IMR-90 (cell line): ENCODE data around the gene CHD3. TPM values are rescaled to one million over a fixed set of nuclear protein-coding genes. Genes with fewer than 3 reads are reported as not detected.
A peak's percentile ranks its signal among the peaks of the same experiment; 100 is the strongest.

Source experiments
- ATAC-seq: fragments of 200-7000 bp; cut with Tn5 transposase; 2 replicates; pipeline ENCODE4 v1.9.1; 2020; ENCODE audit warnings: low read depth, mild to moderate bottlenecking, moderate library complexity
- BruUV-seq: library from RNA; stranded (reverse); fragments of 400-500 nt; replicated peaks from 2 replicates; lab custom pipeline; 2021; lab: Mats Ljungman, UMichigan
- CTCF ChIA-PET: fragments of 300-600 bp; formaldehyde crosslinking; extraction: SDS; loops from one replicate; lab custom pipeline; 2021; ENCODE audit warnings: antibody characterized with exemption; lab: Yijun Ruan, JAX
- POLR2A ChIA-PET: fragments of 300-600 bp; sonication (Branson Sonifier 250); formaldehyde crosslinking; loops from one replicate; lab custom pipeline; 2022; ENCODE audit warnings: antibody characterized with exemption; ENCODE audit not compliant: unreplicated experiment; lab: Charles Lee
- DNase-seq: peaks from one replicate; pipeline ENCODE4 v3.0.0; 2013
- H2AFZ ChIP-seq: replicated peaks from 2 replicates; pipeline ENCODE3; 2013; ENCODE audit warnings: low read length, mild to moderate bottlenecking; ENCODE audit not compliant: poor library complexity
- H2AK5ac ChIP-seq: 2 replicates; pipeline ENCODE4 v1.6.1; 2013; ENCODE audit warnings: low read depth, low read length, inconsistent platforms
- H2AK9ac ChIP-seq: replicated peaks from 2 replicates; pipeline ENCODE3; 2013; ENCODE audit warnings: mild to moderate bottlenecking, low read depth, low read length, moderate library complexity; ENCODE audit not compliant: poor library complexity
- H2BK120ac ChIP-seq: 2 replicates; pipeline ENCODE4 v1.6.1; 2013; ENCODE audit warnings: low read depth, low read length, inconsistent platforms
- H2BK15ac ChIP-seq: 3 replicates; pipeline ENCODE4 v1.6.1; 2013; ENCODE audit warnings: low read depth, low read length, inconsistent platforms
- H2BK20ac ChIP-seq: 2 replicates; pipeline ENCODE4 v1.6.1; 2013; ENCODE audit warnings: low read depth, mild to moderate bottlenecking, inconsistent platforms, low read length, moderate library complexity
- H2BK5ac ChIP-seq: 2 replicates; pipeline ENCODE4 v1.6.1; 2013; ENCODE audit warnings: mild to moderate bottlenecking, low read depth, low read length, inconsistent platforms; ENCODE audit not compliant: poor library complexity, severe bottlenecking
- H3K14ac ChIP-seq: replicated peaks from 2 replicates; pipeline ENCODE4 v1.6.1; 2013; ENCODE audit warnings: low read depth, low read length, inconsistent platforms
- H3K18ac ChIP-seq: 2 replicates; pipeline ENCODE4 v1.6.1; 2013; ENCODE audit warnings: low read depth, low read length, control low read depth
- H3K23ac ChIP-seq: 2 replicates; pipeline ENCODE4 v1.6.1; 2013; ENCODE audit warnings: low read depth, low read length, inconsistent platforms
- H3K27ac ChIP-seq: 2 replicates; pipeline ENCODE4 v1.5.1; 2013; ENCODE audit warnings: mild to moderate bottlenecking, control low read depth, low read length; ENCODE audit not compliant: insufficient read depth
- H3K27me3 ChIP-seq: 2 replicates; pipeline ENCODE4 v1.6.1; 2013; ENCODE audit warnings: low read length; ENCODE audit not compliant: control insufficient read depth, insufficient read depth
- H3K36me3 ChIP-seq: 2 replicates; pipeline ENCODE4 v1.6.1; 2013; ENCODE audit warnings: low read length, mixed read lengths; ENCODE audit not compliant: control insufficient read depth, insufficient read depth
- H3K4ac ChIP-seq: 2 replicates; pipeline ENCODE4 v1.6.1; 2013; ENCODE audit warnings: low read depth, low read length, inconsistent platforms
- H3K4me1 ChIP-seq: 2 replicates; pipeline ENCODE4 v1.6.1; 2013; ENCODE audit warnings: low read length, mixed read lengths; ENCODE audit not compliant: control insufficient read depth, insufficient read depth
- H3K4me2 ChIP-seq: 2 replicates; pipeline ENCODE4 v1.6.1; 2013; ENCODE audit warnings: low read depth, mild to moderate bottlenecking, control low read depth, low read length, moderate library complexity
- H3K4me3 ChIP-seq: 2 replicates; pipeline ENCODE4 v1.5.1; 2013; ENCODE audit warnings: low read depth, mild to moderate bottlenecking, control low read depth, low read length, moderate library complexity; ENCODE audit not compliant: insufficient read depth
- H3K56ac ChIP-seq: 2 replicates; pipeline ENCODE4 v1.6.1; 2013; ENCODE audit warnings: low read length, inconsistent platforms; ENCODE audit not compliant: insufficient read depth; ENCODE audit errors: extremely low read depth
- H3K79me1 ChIP-seq, 2 experiments: 2 replicates each; pipeline ENCODE4 v1.6.1; 2013; ENCODE audit warnings: low read length in 2 of 2, inconsistent platforms in 1 of 2, low read depth in 1 of 2
- H3K9ac ChIP-seq: 2 replicates; pipeline ENCODE4 v1.6.1; 2013; ENCODE audit warnings: low read depth, low read length, control low read depth
- H3K9me1 ChIP-seq: 2 replicates; pipeline ENCODE4 v1.6.1; 2013; ENCODE audit warnings: low read length, inconsistent platforms; ENCODE audit not compliant: insufficient read depth
- H3K9me3 ChIP-seq: 2 replicates; pipeline ENCODE4 v1.6.1; 2013; ENCODE audit warnings: low read length; ENCODE audit not compliant: control insufficient read depth, insufficient read depth
- H4K20me1 ChIP-seq: 2 replicates; pipeline ENCODE4 v1.6.1; 2013; ENCODE audit warnings: low read length, inconsistent platforms; ENCODE audit not compliant: insufficient read depth
- H4K5ac ChIP-seq: 2 replicates; pipeline ENCODE4 v1.6.1; 2013; ENCODE audit warnings: mild to moderate bottlenecking, low read depth, low read length, control low read depth
- H4K8ac ChIP-seq, 2 experiments: 2 replicates each; pipeline ENCODE4 v1.6.1; 2013; ENCODE audit warnings: low read depth in 2 of 2, low read length in 2 of 2, control low read depth in 1 of 2, inconsistent platforms in 1 of 2
- H4K91ac ChIP-seq: 2 replicates; pipeline ENCODE4 v1.6.1; 2013; ENCODE audit warnings: low read depth, low read length, inconsistent platforms; ENCODE audit not compliant: insufficient read depth
- BHLHE40 ChIP-seq: fragments of 150-350 bp; IDR thresholded peaks from 2 replicates; pipeline ENCODE4 v1.6.1; 2016; ENCODE audit warnings: mild to moderate bottlenecking, low read depth, low read length
- CHD1 ChIP-seq: IDR thresholded peaks from 2 replicates; pipeline ENCODE4 v1.6.1; 2012; ENCODE audit warnings: low read depth, low read length, improper control_type of control experiment
- CTCF ChIP-seq: conservative IDR thresholded peaks from 2 replicates; pipeline ENCODE4 v1.5.1; 2012; ENCODE audit warnings: mild to moderate bottlenecking, low read depth, low read length, improper control_type of control experiment
- FOS ChIP-seq: fragments of 150-350 bp; IDR thresholded peaks from 2 replicates; pipeline ENCODE4 v1.6.1; 2016; ENCODE audit warnings: low read depth, low read length
- MAZ ChIP-seq: IDR thresholded peaks from 2 replicates; pipeline ENCODE4 v1.6.1; 2012; ENCODE audit warnings: low read depth, mild to moderate bottlenecking, low read length, improper control_type of control experiment, moderate library complexity, borderline replicate concordance
- MXI1 ChIP-seq: IDR thresholded peaks from 2 replicates; pipeline ENCODE4 v1.6.1; 2012; ENCODE audit warnings: low read depth, mild to moderate bottlenecking, low read length, moderate library complexity, borderline replicate concordance
- POLR2A ChIP-seq: IDR thresholded peaks from 2 replicates; pipeline ENCODE4 v1.6.1; 2012; ENCODE audit warnings: mild to moderate bottlenecking, low read depth, low read length
- RFX5 ChIP-seq: IDR thresholded peaks from 2 replicates; pipeline ENCODE4 v1.8.0; 2012; ENCODE audit warnings: low read depth, mild to moderate bottlenecking, low read length, moderate library complexity
- USF2 ChIP-seq: fragments of 150-350 bp; IDR thresholded peaks from 2 replicates; pipeline ENCODE4 v1.6.1; 2017; ENCODE audit warnings: mild to moderate bottlenecking, antibody characterized with exemption, low read length, low read depth
- WGBS, 2 experiments: methylation state at CpG; one replicate each; pipeline versions ENCODE4 v1.1.5 to v1.1.7; 2013; ENCODE audit warnings: missing lambda C conversion rate in 2 of 2; ENCODE audit not compliant: insufficient read length in 1 of 2; ENCODE audit errors: extremely low coverage in 2 of 2; 5-methylcytosine and 5-hydroxymethylcytosine counted together
- dilution Hi-C: fragments of 300-500 bp; cut with HindIII; formaldehyde crosslinking; loops from one replicate; pipeline ENCODE4 v1.14.3; 2018; ENCODE audit warnings: low sequenced_read_pairs; ENCODE audit not compliant: unreplicated experiment
- in situ Hi-C: fragments of 300-500 bp; cut with MboI; formaldehyde crosslinking; loops from 3 replicates; pipeline ENCODE4 v1.14.3; 2019; ENCODE audit warnings: low sequenced_read_pairs, inconsistent platforms, mixed read lengths
- intact Hi-C: fragments of 100-400 bp; cut with micrococcal nuclease; formaldehyde crosslinking; loops from 2 replicates; pipeline ENCODE4 v1.10.0; 2022
- polyA plus RNA-seq, 3 experiments: library from polyadenylated mRNA; depleted of rRNA; stranded (reverse); fragments of >200 nt; gene quantifications; 2 replicates each; pipeline ENCODE4 v1.2.3, GENCODE V29; 2012; ENCODE audit warnings: low replicate concordance in 1 of 3
- total RNA-seq: library from RNA; depleted of rRNA; stranded (reverse); fragments of >200 nt; gene quantifications from 2 replicates; pipeline ENCODE4 v1.2.3, GENCODE V29; 2012
- TF ChIP-seq, protein P1 (sequence below): fragments of 150-350 bp; IDR thresholded peaks from 2 replicates; pipeline ENCODE4 v1.6.1; 2016; ENCODE audit warnings: low read depth, mild to moderate bottlenecking, low read length, moderate library complexity, borderline replicate concordance

The CHD3 gene
- total and polyA plus RNA-seq, 2 of the 4 experiments (the other 2 are of a cell fraction): 65.4 to 78.1 TPM

DNA sequence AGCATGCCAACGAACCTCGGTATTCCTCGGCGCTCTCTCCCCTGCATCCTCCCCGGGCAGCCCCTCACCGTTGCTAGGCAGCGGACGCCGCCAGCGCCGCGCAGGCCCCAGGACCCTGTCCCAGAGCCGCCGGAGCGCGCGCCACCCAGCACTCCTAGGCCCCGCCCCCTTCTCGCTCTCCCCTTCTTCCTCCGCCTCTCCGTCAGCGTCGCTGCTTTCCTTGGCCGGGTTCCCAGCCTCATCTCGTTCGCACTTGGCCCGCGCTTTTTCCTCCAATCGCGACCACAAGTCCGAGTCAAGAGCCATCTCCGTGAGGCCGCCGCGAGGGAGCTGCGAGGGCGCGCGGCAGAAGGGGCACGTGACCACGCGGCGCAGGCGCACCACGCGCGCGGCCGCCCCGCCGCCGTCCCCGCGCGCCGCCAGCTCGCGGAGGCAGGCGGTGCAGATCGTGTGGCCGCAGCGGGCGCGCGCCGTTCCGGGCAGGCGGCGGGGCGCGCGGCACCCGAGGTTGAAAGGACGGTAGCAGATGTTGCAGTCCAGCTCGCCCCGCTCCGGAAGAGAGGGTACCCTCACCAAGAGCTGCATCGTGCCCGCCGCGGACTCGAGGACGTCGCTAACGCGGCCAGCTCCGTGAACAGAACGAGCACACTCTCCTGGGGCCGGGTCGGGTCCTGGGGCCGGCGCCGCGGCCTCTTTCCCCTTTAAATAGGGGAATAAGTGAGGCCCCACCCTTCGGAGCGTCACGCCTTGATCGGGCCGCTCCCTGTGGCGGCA lies 27.2 kb downstream of the CHD3 start, which contains the start of gene RNF227:
Gene RNF227, minus strand, starts transcription at position 679 of the 774 bp plus-strand sequence. Its CDS starts 94 bp downstream, at position 585.
- in situ Hi-C loops: loop anchor here (10.0 kb wide), 1 partner anchor 129 kb away; no protein-coding TSS in a partner anchor
- Histone ChIP-seq H4K91ac (peak within 1 kb of the TSS; percentile 75), H3K14ac (peak within 1 kb of the TSS; percentile 74), H3K4me2 (peak within 1 kb of the TSS; percentile 83), H4K20me1 (peaks cover 2% of the 10 kb centered on the region; the same call in 1 of the 2 replicates), H4K8ac (peak within 1 kb of the TSS; percentile 59 to 87), H3K4me1 (peaks cover 12% of the 10 kb centered on the region), H3K36me3 (peaks cover 16% of the 10 kb centered on the region), H3K4me3 (peak within 1 kb of the TSS; percentile 61), H3K9ac (peak within 1 kb of the TSS; percentile 72), H3K27me3 (no peaks in the 10 kb centered on the region), H3K79me1 (0 out of 4 replicates have a peak, but pooled peaks cover 0 to 3% of the 10 kb centered on the region in 2 experiments), H2AK9ac (peak within 1 kb of the TSS; percentile 93), H2BK120ac (peak within 1 kb of the TSS; percentile 28), H3K23ac (peak within 1 kb of the TSS; percentile 49; the same call in 1 of the 2 replicates), H4K5ac (peak within 1 kb of the TSS; percentile 87), H3K9me3 (no peaks in the 10 kb centered on the region), H2BK20ac (no peak within 1 kb of the TSS), H2AFZ (peak within 1 kb of the TSS; percentile 91), H3K4ac (peak within 1 kb of the TSS; percentile 84), H2BK15ac (peak within 1 kb of the TSS; percentile 6; the same call in 2 of the 3 replicates), H2BK5ac (peak within 1 kb of the TSS; percentile 94), H3K9me1 (peaks cover 6% of the 10 kb centered on the region), H3K18ac (peak within 1 kb of the TSS; percentile 79), H3K56ac (peak within 1 kb of the TSS; percentile 63), H2AK5ac (peak within 1 kb of the TSS; percentile 73), H3K27ac (peak within 1 kb of the TSS; percentile 90)
- ATAC-seq (peak; percentile 84), DNase-seq (peak; percentile 96)
- intact Hi-C loops: loop anchor here (1.0 kb wide), 1 partner anchor 17 kb away; the partner anchor contains the start of gene CNTROB
- dilution Hi-C loops: no loop called here
- TF ChIP-seq BHLHE40 (peak; percentile 92), POLR2A (peak; percentile 71), CHD1 (peak; percentile 77; the same call in 1 of the 2 replicates), MAZ (peak; percentile 18; the same call in 1 of the 2 replicates), MXI1 (peak; percentile 20; the same call in 1 of the 2 replicates), FOS (no peak), CTCF (no peak), RFX5 (no peak), USF2 (peak; percentile 99)
- TF ChIP-seq, protein P1, sequence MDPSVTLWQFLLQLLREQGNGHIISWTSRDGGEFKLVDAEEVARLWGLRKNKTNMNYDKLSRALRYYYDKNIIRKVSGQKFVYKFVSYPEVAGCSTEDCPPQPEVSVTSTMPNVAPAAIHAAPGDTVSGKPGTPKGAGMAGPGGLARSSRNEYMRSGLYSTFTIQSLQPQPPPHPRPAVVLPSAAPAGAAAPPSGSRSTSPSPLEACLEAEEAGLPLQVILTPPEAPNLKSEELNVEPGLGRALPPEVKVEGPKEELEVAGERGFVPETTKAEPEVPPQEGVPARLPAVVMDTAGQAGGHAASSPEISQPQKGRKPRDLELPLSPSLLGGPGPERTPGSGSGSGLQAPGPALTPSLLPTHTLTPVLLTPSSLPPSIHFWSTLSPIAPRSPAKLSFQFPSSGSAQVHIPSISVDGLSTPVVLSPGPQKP: no peak
- ChIA-PET CTCF (interaction anchor here (0.7 to 2.9 kb wide), 6 partner anchors 14 to 126 kb away, joined by 3 to 18 read pairs (median 4); partner anchors contain the start of gene KCNAB3), POLR2A (interaction anchor here (1.1 to 1.6 kb wide), 2 partner anchors 16 to 17 kb away, joined by 6 read pairs; partner anchors contain the start of genes CNTROB and TRAPPC1)
- BruUV-seq: no TSS peak
- WGBS, 2 experiments: 0% methylated on average over 48 of the region's 100 CpGs; no CpG with 5 or more reads in 1 of the 2 experiments
